SH-SY5Y (cell line): ENCODE results near the gene ABHD17C.

Experiments used
- GATA2 ChIP-seq: IDR thresholded peaks from 2 replicates; pipeline ENCODE4 v1.6.1; 2011; ENCODE audit warnings: mild to moderate bottlenecking, low read depth, low read length
- GATA3 ChIP-seq: IDR thresholded peaks from 2 replicates; pipeline ENCODE4 v1.6.1; 2011; ENCODE audit warnings: low read depth, mild to moderate bottlenecking, low read length, moderate library complexity

GRCh38 chr15:80754014-80754413 lies 58.9 kb downstream of the ABHD17C start:
- TF ChIP-seq GATA2 (no peak), GATA3 (no peak)
